ENCODE data around the gene KRT15. TPM values are rescaled to one million over a fixed set of nuclear protein-coding genes. Genes with fewer than 3 reads are reported as not detected.
A peak's percentile ranks its signal among the peaks of the same experiment; 100 is the strongest.

KRT15 gene
- polyA plus RNA-seq, 3 donors, result 0.03 TPM; not detected in 2

GRCh38 chr17:41538565-41538991, 19.9 kb upstream of the KRT15 start:
- Mint-ChIP-seq H3K36me3 (no peaks in the 10 kb centered on the region), H3K4me3 (no peak overlapping the region), H3K27me3 (ENCODE audit: low read depth in 3 of 3) (peaks cover 11 to 34% (median 24%) of the 10 kb centered on the region in 3 donors), H3K27ac (peak overlapping the region in 1 of 7 donors; percentile 37), H3K9me3 (peaks cover 0 to 2% (median 0%) of the 10 kb centered on the region in 7 donors), H3K4me1 (no peaks in the 10 kb centered on the region)
- 100% methylated on average over 1 of the region's 5 CpGs for WGBS (ENCODE audit: insufficient coverage)
- intact Hi-C loops (cut with micrococcal nuclease), result no loop called here
- H3K79me2 ChIP-seq (ENCODE audit: insufficient read depth, low read length), result no peaks in the 10 kb centered on the region
- H3K4me1 ChIP-seq (ENCODE audit: control insufficient read depth in 1 of 2, insufficient read depth in 2 of 2, low read length in 2 of 2), result no peaks in the 10 kb centered on the region
- no peak overlapping the region for H3K4me2 ChIP-seq (replicated peaks; ENCODE audit: extremely low read depth, low read length, poor library complexity, severe bottlenecking)
- no peak overlapping the region for H3K9ac ChIP-seq (ENCODE audit: insufficient read depth, low read length, poor library complexity, severe bottlenecking)
- no peak overlapping the region for H3K4me3 ChIP-seq (replicated peaks in 1 of 3; ENCODE audit: low read depth in 2 of 3, low read length in 3 of 3)
- H3K36me3 ChIP-seq (replicated peaks in 1 of 2; ENCODE audit: control insufficient read depth in 1 of 2, insufficient read depth in 2 of 2, low read length in 2 of 2), result no peaks in the 10 kb centered on the region
- H3K27me3 ChIP-seq (ENCODE audit: control insufficient read depth in 2 of 2, insufficient read depth in 2 of 2, low read length in 2 of 2), result peaks cover 0 to 2% of the 10 kb centered on the region in 2 donors
- no peak overlapping the region for H2AFZ ChIP-seq (ENCODE audit: insufficient read depth, low read depth, low read length, poor library complexity, severe bottlenecking)
- no peak for TF ChIP-seq CTCF (IDR thresholded peaks at IDR 0.05)
- H3K9me3 ChIP-seq (replicated peaks in 1 of 2; ENCODE audit: control insufficient read depth in 1 of 2, insufficient read depth in 1 of 2, low read length in 2 of 2), result no peaks in the 10 kb centered on the region
- no peaks in the 10 kb centered on the region for H4K20me1 ChIP-seq (ENCODE audit: insufficient read depth, low read length)
- H3K27ac ChIP-seq (ENCODE audit: low read depth in 1 of 2, low read length in 2 of 2), result no peak overlapping the region
- no peak for DNase-seq

DNA sequence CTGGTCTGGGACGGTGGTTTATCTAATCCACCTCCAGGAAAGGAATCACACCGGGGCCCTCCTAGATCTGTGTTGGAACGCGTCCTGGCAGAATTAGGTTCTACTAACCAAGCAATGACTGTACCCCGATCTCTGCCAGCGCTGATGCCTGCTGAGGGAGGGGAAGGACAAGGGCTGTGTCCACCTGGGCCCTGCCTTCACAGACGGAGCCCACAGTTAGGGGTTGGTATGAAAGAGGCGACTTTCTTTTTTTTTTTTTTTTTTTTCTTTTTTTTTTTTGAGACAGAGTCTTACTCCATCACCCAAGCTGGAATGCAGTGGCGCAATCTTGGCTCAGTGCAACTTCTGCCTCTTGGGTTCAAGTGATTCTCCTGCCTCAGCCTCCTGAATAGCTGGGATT, 19.3 kb upstream of the KRT15 start:
- Histone ChIP-seq H3K9me3 (replicated peaks in 1 of 2; ENCODE audit: control insufficient read depth in 1 of 2, insufficient read depth in 1 of 2, low read length in 2 of 2) (no peaks in the 10 kb centered on the region), H3K36me3 (replicated peaks in 1 of 2; ENCODE audit: control insufficient read depth in 1 of 2, insufficient read depth in 2 of 2, low read length in 2 of 2) (no peaks in the 10 kb centered on the region), H3K27ac (ENCODE audit: low read depth in 1 of 2, low read length in 2 of 2) (no peak overlapping the region), H3K9ac (ENCODE audit: insufficient read depth, low read length, poor library complexity, severe bottlenecking) (no peak overlapping the region), H2AFZ (ENCODE audit: insufficient read depth, low read depth, low read length, poor library complexity, severe bottlenecking) (no peak overlapping the region), H3K79me2 (ENCODE audit: insufficient read depth, low read length) (no peaks in the 10 kb centered on the region), H3K4me1 (ENCODE audit: control insufficient read depth in 1 of 2, insufficient read depth in 2 of 2, low read length in 2 of 2) (no peaks in the 10 kb centered on the region), H3K4me2 (replicated peaks; ENCODE audit: extremely low read depth, low read length, poor library complexity, severe bottlenecking) (no peak overlapping the region), H4K20me1 (ENCODE audit: insufficient read depth, low read length) (no peaks in the 10 kb centered on the region), H3K4me3 (replicated peaks in 1 of 3; ENCODE audit: low read depth in 2 of 3, low read length in 3 of 3) (no peak overlapping the region), H3K27me3 (ENCODE audit: control insufficient read depth in 2 of 2, insufficient read depth in 2 of 2, low read length in 2 of 2) (peaks cover 0 to 4% of the 10 kb centered on the region in 2 donors)
- Mint-ChIP-seq H3K4me3 (no peak overlapping the region), H3K4me1 (no peaks in the 10 kb centered on the region), H3K27ac (no peak overlapping the region), H3K36me3 (no peaks in the 10 kb centered on the region), H3K27me3 (ENCODE audit: low read depth in 3 of 3) (peaks cover 11 to 39% (median 24%) of the 10 kb centered on the region in 3 donors), H3K9me3 (peaks cover 0 to 2% (median 0%) of the 10 kb centered on the region in 7 donors)
- TF ChIP-seq CTCF (IDR thresholded peaks at IDR 0.05), result no peak
- no CpG with 5 or more reads among the region's 9 CpGs for WGBS (ENCODE audit: insufficient coverage)
- no peak for DNase-seq
- intact Hi-C loops (cut with micrococcal nuclease), result no loop called here
